GM23338 (cell line): ENCODE data around the gene CPE. TPM values are rescaled to one million over a fixed set of nuclear protein-coding genes. Genes with fewer than 3 reads are reported as not detected.
"Not testable (repeated sequence)": the region's sequence is repeated elsewhere in the genome, so short reads cannot be mapped to it uniquely, and the experiment has no call there.

ENCODE experiments used
- ATAC-seq: fragments of 200-7000 bp; cut with Tn5 transposase; 3 replicates; pipeline ENCODE4 v1.9.1; 2020
- DNase-seq: peaks from one replicate; pipeline ENCODE4 v3.0.0-alpha.2; 2015; ENCODE audit warnings: low spot score
- H2AFZ ChIP-seq: fragments of 200-600 bp; sonication (generic); 2 replicates; pipeline ENCODE4 v1.8.0; 2016; ENCODE audit warnings: antibody characterized with exemption, mild to moderate bottlenecking, moderate library complexity
- H3F3A ChIP-seq: fragments of 200-600 bp; sonication (generic); replicated peaks from 2 replicates; pipeline ENCODE4 v1.8.0; 2017; ENCODE audit warnings: antibody characterized with exemption, mixed run types, low read depth
- H3K27ac ChIP-seq: fragments of 200-600 bp; sonication (generic); 2 replicates; pipeline ENCODE4 v1.6.1; 2016; ENCODE audit warnings: low read depth
- H3K27me3 ChIP-seq: fragments of 200-600 bp; sonication (generic); 2 replicates; pipeline ENCODE4 v1.8.0; 2016; ENCODE audit warnings: mild to moderate bottlenecking, mixed run types, moderate library complexity; ENCODE audit not compliant: insufficient read depth
- H3K36me3 ChIP-seq: fragments of 200-600 bp; sonication (generic); 2 replicates; pipeline ENCODE4 v1.8.0; 2016; ENCODE audit warnings: mild to moderate bottlenecking; ENCODE audit not compliant: insufficient read depth
- H3K4me1 ChIP-seq: fragments of 200-600 bp; sonication (generic); 2 replicates; pipeline ENCODE4 v1.8.0; 2016; ENCODE audit warnings: mild to moderate bottlenecking, moderate library complexity; ENCODE audit not compliant: insufficient read depth
- H3K4me2 ChIP-seq: fragments of 200-600 bp; sonication (generic); 2 replicates; pipeline ENCODE4 v1.7.1; 2017; ENCODE audit warnings: mixed run types
- H3K4me3 ChIP-seq: fragments of 200-600 bp; sonication (generic); 2 replicates; pipeline ENCODE4 v1.6.1; 2016; ENCODE audit warnings: mixed run types
- H3K79me2 ChIP-seq: fragments of 200-600 bp; sonication (generic); replicated peaks from 2 replicates; pipeline ENCODE4 v1.8.0; 2017; ENCODE audit warnings: mild to moderate bottlenecking; ENCODE audit not compliant: insufficient read depth
- H3K9me2 ChIP-seq: fragments of 200-600 bp; sonication (generic); 2 replicates; pipeline ENCODE4 v1.8.0; 2017; ENCODE audit not compliant: insufficient read depth
- H4K20me1 ChIP-seq: fragments of 200-600 bp; sonication (generic); replicated peaks from 2 replicates; pipeline ENCODE4 v1.8.0; 2017; ENCODE audit warnings: mild to moderate bottlenecking; ENCODE audit not compliant: insufficient read depth
- H3K27ac Mint-ChIP-seq: 2 replicates; pipeline ENCODE4 v1.8.0; 2020; ENCODE audit warnings: inconsistent platforms, mild to moderate bottlenecking, moderate library complexity, mixed read lengths
- H3K27me3 Mint-ChIP-seq: 3 replicates; pipeline ENCODE4 v1.8.0; 2022; ENCODE audit warnings: low read depth, mild to moderate bottlenecking, moderate library complexity, mixed read lengths, inconsistent platforms; ENCODE audit not compliant: insufficient read depth, poor library complexity
- H3K36me3 Mint-ChIP-seq: 3 replicates; pipeline ENCODE4 v1.8.0; 2021; ENCODE audit warnings: low read depth, mild to moderate bottlenecking, inconsistent platforms, moderate library complexity, mixed read lengths
- H3K4me1 Mint-ChIP-seq: 3 replicates; pipeline ENCODE4 v1.8.0; 2020; ENCODE audit warnings: mild to moderate bottlenecking, inconsistent platforms, mixed read lengths
- H3K4me3 Mint-ChIP-seq: 3 replicates; pipeline ENCODE4 v1.8.0; 2021; ENCODE audit warnings: moderate library complexity, mild to moderate bottlenecking, inconsistent platforms, mixed read lengths
- H3K9me3 Mint-ChIP-seq: 3 replicates; pipeline ENCODE4 v1.8.0; 2020; ENCODE audit warnings: moderate library complexity, mild to moderate bottlenecking, inconsistent platforms, mixed read lengths
- CTCF ChIP-seq, 2 experiments: fragments of 200-600 bp in 1 of 2; sonication (generic) in 1 of 2; conservative IDR thresholded peaks; 2 replicates each; pipeline versions ENCODE4 v1.5.1 to v1.6.1; 2016 to 2017; ENCODE audit warnings: antibody characterized with exemption in 2 of 2, low read depth in 2 of 2, mild to moderate bottlenecking in 2 of 2, moderate library complexity in 1 of 2
- JUNB ChIP-seq: IDR thresholded peaks from one replicate; pipeline ENCODE4 v1.6.1; 2016; ENCODE audit warnings: antibody characterized with exemption; ENCODE audit not compliant: unreplicated experiment
- NANOG ChIP-seq: IDR thresholded peaks from 2 replicates; pipeline ENCODE4 v1.6.1; 2016; ENCODE audit warnings: antibody characterized with exemption, borderline replicate concordance
- POLR2AphosphoS5 ChIP-seq: IDR thresholded peaks from 2 replicates; pipeline ENCODE4 v1.6.1; 2016; ENCODE audit warnings: antibody characterized with exemption, low read depth
- ZNF114 ChIP-seq: fragments of 250-450 bp; sonication (Bioruptor Pico); IDR thresholded peaks from 2 replicates; pipeline ENCODE4 v1.5.0; 2020; ENCODE audit warnings: mild to moderate bottlenecking, moderate library complexity
- polyA plus RNA-seq: library from polyadenylated mRNA; unstranded; fragments of >200 nt; fragmentation: Nextera tagmentation; extraction: Ambion mirVana; gene quantifications from 2 replicates; pipeline ENCODE4 v1.2.1, GENCODE V29; 2016
- total RNA-seq: library from RNA; depleted of rRNA; stranded (reverse); fragments of >200 nt; shearing (Covaris generic); gene quantifications from 2 replicates; pipeline ENCODE4 v1.2.3, GENCODE V29; 2014

CPE gene
- total and polyA plus RNA-seq, 2 experiments from 2014 or later, result 10.3 to 16.5 TPM

- H3K27ac Mint-ChIP-seq, result not testable (repeated sequence)
Measured at GRCh38 chr4:165342340-165342739, 36.5 kb upstream of the CPE start.

GRCh38 chr4:165343353-165344191 lies 35.2 kb upstream of the CPE start:
- no peaks in the 10 kb centered on the region for H3K9me3 Mint-ChIP-seq
- peaks cover 12% of the 10 kb centered on the region for H4K20me1 ChIP-seq
- no peak overlapping the region for H3K4me3 ChIP-seq
- no peak overlapping the region for H3K27ac Mint-ChIP-seq
- H2AFZ ChIP-seq, result no peak overlapping the region
- peak; percentile 62 for ATAC-seq
- H3K4me3 Mint-ChIP-seq, result no peak overlapping the region
- peak; percentile 58 for DNase-seq
- H3F3A ChIP-seq, result no peaks in the 10 kb centered on the region; the same call in 1 of the 2 replicates
- H3K79me2 ChIP-seq, result peaks cover 7% of the 10 kb centered on the region; the same call in 1 of the 2 replicates
- peaks cover 33% of the 10 kb centered on the region for H3K36me3 ChIP-seq
- no peak for TF ChIP-seq NANOG
- TF ChIP-seq CTCF (conservative IDR thresholded peaks at IDR 0.05; ENCODE audit: low read depth in 2 of 2), result peak; percentile 59 to 75
- peak; percentile 46; the same call in 1 of the 2 replicates for TF ChIP-seq POLR2AphosphoS5
- H3K4me2 ChIP-seq, result no peak overlapping the region
- H3K36me3 Mint-ChIP-seq, result peaks cover 40% of the 10 kb centered on the region; the same call in 2 of the 3 replicates
- no peaks in the 10 kb centered on the region for H3K4me1 ChIP-seq
- no peaks in the 10 kb centered on the region for H3K27me3 ChIP-seq
- no peak overlapping the region for H3K27ac ChIP-seq
- no peaks in the 10 kb centered on the region for H3K27me3 Mint-ChIP-seq
- H3K9me2 ChIP-seq, result no peaks in the 10 kb centered on the region
- no peaks in the 10 kb centered on the region for H3K4me1 Mint-ChIP-seq

More at GRCh38 chr4:165342340-165342739, 36.5 kb upstream of the CPE start:
- H3K9me3 Mint-ChIP-seq, H3K27me3 Mint-ChIP-seq, H3K9me2 ChIP-seq, H3K4me3 ChIP-seq, DNase-seq, H3K27ac ChIP-seq, H3K4me1 ChIP-seq, H3K27me3 ChIP-seq, H3F3A ChIP-seq, ATAC-seq, H3K4me2 ChIP-seq, H3K4me3 Mint-ChIP-seq, H2AFZ ChIP-seq, H3K4me1 Mint-ChIP-seq: not testable (repeated sequence)
- peaks cover 46% of the 10 kb centered on the region for H3K36me3 ChIP-seq
- peaks cover 17% of the 10 kb centered on the region for H3K79me2 ChIP-seq
- H3K36me3 Mint-ChIP-seq, result peaks cover 49% of the 10 kb centered on the region
- H4K20me1 ChIP-seq, result peaks cover 22% of the 10 kb centered on the region

- Mint-ChIP-seq H3K4me1 (no peaks in the 10 kb centered on the region), H3K9me3 (peaks cover under 1% of the 10 kb centered on the region; the same call in 1 of the 3 replicates), H3K27ac (no peak overlapping the region), H3K4me3 (no peak overlapping the region), H3K36me3 (peaks cover 17% of the 10 kb centered on the region; the same call in 2 of the 3 replicates), H3K27me3 (no peaks in the 10 kb centered on the region)
- no peak overlapping the region for H3K4me2 ChIP-seq
- H3K27me3 ChIP-seq, result no peaks in the 10 kb centered on the region
- 0 out of 2 replicates have a peak, but pooled peaks cover 2% of the 10 kb centered on the region for H4K20me1 ChIP-seq
- no peaks in the 10 kb centered on the region for H3K4me1 ChIP-seq
- peak; percentile 59 for ATAC-seq
- no peak overlapping the region for H2AFZ ChIP-seq
- peak; percentile 23 for DNase-seq
- H3K79me2 ChIP-seq, result no peaks in the 10 kb centered on the region
- no peak overlapping the region for H3K27ac ChIP-seq
- no peak overlapping the region for H3K4me3 ChIP-seq
- H3K36me3 ChIP-seq, result peaks cover 11% of the 10 kb centered on the region
- H3F3A ChIP-seq, result no peaks in the 10 kb centered on the region
- H3K9me2 ChIP-seq, result no peaks in the 10 kb centered on the region
- no peak for TF ChIP-seq ZNF114 (CRISPR knock-in tag)
- no peak for TF ChIP-seq JUNB
- TF ChIP-seq CTCF (conservative IDR thresholded peaks at IDR 0.05; ENCODE audit: low read depth in 2 of 2), result peak; percentile 35 to 55; a peak in 3 of 4 replicates
Measured at GRCh38 chr4:165345666-165346417, 33.0 kb upstream of the CPE start.
